Endothelial cell of umbilical vein (primary cell): ENCODE data around the gene ARHGAP22. TPM values are rescaled to one million over a fixed set of nuclear protein-coding genes. Genes with fewer than 3 reads are reported as not detected.

Experiments
- BruUV-seq: library from RNA; stranded (reverse); fragments of 400-500 nt; replicated peaks from 2 replicates; lab custom pipeline; 2021; lab: Mats Ljungman, UMichigan
- CTCF ChIA-PET: fragments of 300-600, 350-600 bp; sonication (Branson Sonifier 250); formaldehyde crosslinking; loops from one replicate; lab custom pipeline; 2021; ENCODE audit warnings: antibody characterized with exemption, inconsistent platforms; lab: Charles Lee
- POLR2A ChIA-PET: fragments of 300-600, 350-600 bp; sonication (Branson Sonifier 250); formaldehyde crosslinking; loops from one replicate; lab custom pipeline; 2021; ENCODE audit warnings: antibody characterized with exemption, inconsistent platforms; lab: Charles Lee
- DNase-seq: peaks from one replicate; pipeline ENCODE4 v3.0.0-alpha.2; 2011; ENCODE audit warnings: low read depth, low spot score
- FAIRE-seq: peaks from 2 replicates; lab custom pipeline; 2011; peaks lifted over from hg19 to GRCh38; lab: Jason Lieb, UNC
- H2AFZ ChIP-seq: 2 replicates; pipeline ENCODE4 v1.6.0; 2012; ENCODE audit warnings: low read depth, low read length, control low read depth, inconsistent platforms
- H3K27ac ChIP-seq: 2 replicates; pipeline ENCODE4 v1.5.1; 2011; ENCODE audit warnings: low read depth, mild to moderate bottlenecking, control low read depth, low read length, moderate library complexity; ENCODE audit not compliant: insufficient read depth
- H3K27me3 ChIP-seq, 2 experiments: 2 replicates each; pipeline versions ENCODE4 v1.6.0 to v1.6.1; 2011; ENCODE audit warnings: low read length in 2 of 2, mixed read lengths in 1 of 2; ENCODE audit not compliant: control insufficient read depth in 2 of 2, insufficient read depth in 2 of 2
- H3K36me3 ChIP-seq, 2 experiments: 2 replicates in 1 of 2; 3 replicates in 1 of 2; pipeline ENCODE4 v1.5.1; 2011; ENCODE audit warnings: low read length in 2 of 2, mild to moderate bottlenecking in 1 of 2, moderate library complexity in 1 of 2; ENCODE audit not compliant: control insufficient read depth in 2 of 2, insufficient read depth in 2 of 2; ENCODE audit errors: extremely low read depth in 1 of 2
- H3K4me1 ChIP-seq: 3 replicates; pipeline ENCODE4 v1.5.1; 2011; ENCODE audit warnings: mild to moderate bottlenecking, low read length; ENCODE audit not compliant: control insufficient read depth, insufficient read depth; ENCODE audit errors: extremely low read depth
- H3K4me2 ChIP-seq: 2 replicates; pipeline ENCODE4 v1.6.1; 2011; ENCODE audit warnings: low read length, control low read depth, mixed read lengths; ENCODE audit not compliant: insufficient read depth
- H3K4me3 ChIP-seq, 3 experiments: fragments of 200-600 bp in 1 of 3; sonication (generic), shearing (Covaris generic) in 1 of 3; replicated peaks in 1 of 3; 2 replicates each; pipeline ENCODE4 v1.5.1; 2011 to 2016; ENCODE audit warnings: control low read depth in 3 of 3, low read length in 3 of 3, mild to moderate bottlenecking in 2 of 3, inconsistent platforms in 1 of 3, low read depth in 1 of 3, moderate library complexity in 1 of 3; ENCODE audit not compliant: insufficient read depth in 1 of 3
- H3K79me2 ChIP-seq: 2 replicates; pipeline ENCODE4 v1.6.0; 2012; ENCODE audit warnings: low read length, inconsistent platforms; ENCODE audit not compliant: control insufficient read depth, insufficient read depth
- H3K9ac ChIP-seq: replicated peaks from 2 replicates; pipeline ENCODE3; 2011; ENCODE audit warnings: low read length, control low read depth; ENCODE audit not compliant: insufficient read depth; ENCODE audit errors: extremely low read depth
- H3K9me1 ChIP-seq: replicated peaks from 3 replicates; pipeline ENCODE4 v1.6.0; 2011; ENCODE audit warnings: mild to moderate bottlenecking, low read length; ENCODE audit not compliant: control insufficient read depth, insufficient read depth; ENCODE audit errors: extremely low read depth
- H3K9me3 ChIP-seq: replicated peaks from 2 replicates; pipeline ENCODE4 v1.5.1; 2012; ENCODE audit warnings: low read length, inconsistent platforms; ENCODE audit not compliant: control insufficient read depth, insufficient read depth
- H4K20me1 ChIP-seq: replicated peaks from 2 replicates; pipeline ENCODE3; 2011; ENCODE audit warnings: mild to moderate bottlenecking, low read length; ENCODE audit not compliant: control insufficient read depth, insufficient read depth; ENCODE audit errors: extremely low read depth
- CTCF ChIP-seq, 2 donors: IDR thresholded peaks; 1 replicate in 1 of 2; 2 replicates in 1 of 2; pipeline ENCODE4 v1.5.1; 2011; ENCODE audit warnings: low read length in 2 of 2, mild to moderate bottlenecking in 2 of 2, moderate library complexity in 2 of 2, control low read depth in 1 of 2, inconsistent platforms in 1 of 2, low read depth in 1 of 2; ENCODE audit not compliant: insufficient read depth in 1 of 2; ENCODE audit errors: extremely low read depth in 1 of 2
- EZH2 ChIP-seq: IDR thresholded peaks from 2 replicates; pipeline ENCODE4 v1.6.1; 2012; ENCODE audit warnings: borderline replicate concordance, low read depth, mild to moderate bottlenecking, moderate library complexity, low read length, inconsistent platforms; ENCODE audit not compliant: severe bottlenecking
- FOS ChIP-seq: IDR thresholded peaks from 2 replicates; pipeline ENCODE4 v1.6.1; 2011; ENCODE audit warnings: mild to moderate bottlenecking, low read length, moderate library complexity, borderline replicate concordance; ENCODE audit not compliant: insufficient read depth
- GATA2 ChIP-seq: IDR thresholded peaks from 2 replicates; pipeline ENCODE4 v1.7.0; 2011; ENCODE audit warnings: low read depth, mild to moderate bottlenecking, moderate library complexity, mixed read lengths, low read length; ENCODE audit not compliant: insufficient read length, insufficient read depth
- JUN ChIP-seq: IDR thresholded peaks from 2 replicates; pipeline ENCODE4 v1.6.1; 2011; ENCODE audit warnings: borderline replicate concordance, low read depth; ENCODE audit not compliant: insufficient read length, insufficient read depth
- MAX ChIP-seq: IDR thresholded peaks from 2 replicates; pipeline ENCODE4 v1.6.1; 2011; ENCODE audit not compliant: insufficient read depth, insufficient read length
- MYC ChIP-seq: IDR thresholded peaks from one replicate; pipeline ENCODE4 v1.6.1; 2011; ENCODE audit warnings: mild to moderate bottlenecking, low read depth, low read length
- POLR2A ChIP-seq: IDR thresholded peaks from 2 replicates; pipeline ENCODE4 v1.6.1; 2012; ENCODE audit warnings: low read depth, mild to moderate bottlenecking, control low read depth, low read length
- POLR2AphosphoS5 ChIP-seq: IDR thresholded peaks from 2 replicates; pipeline ENCODE4 v1.6.1; 2012; ENCODE audit warnings: low read depth, mild to moderate bottlenecking, control low read depth, low read length, moderate library complexity; ENCODE audit not compliant: insufficient read depth
- dilution Hi-C: fragments of 300-500 bp; cut with MboI; formaldehyde crosslinking; loops from one replicate; pipeline ENCODE4 v1.15.0; 2019; ENCODE audit warnings: low sequenced_read_pairs; ENCODE audit not compliant: extremely low pct_ligation_motif_present
- intact Hi-C: fragments of 100-400 bp; cut with micrococcal nuclease; formaldehyde crosslinking; loops from one replicate; pipeline ENCODE4 v1.10.0; 2022
- polyA plus RNA-seq, 4 experiments: library from polyadenylated mRNA; depleted of rRNA in 3 of 4; stranded (reverse) in 3 of 4; unstranded in 1 of 4; fragments of >200 nt; gene quantifications; 2 replicates each; pipeline versions ENCODE4 v1.2.1 to v1.2.3, GENCODE V29; 2011 to 2012; ENCODE audit warnings: missing spikeins in 1 of 4
- total RNA-seq: library from RNA; stranded (reverse); gene quantifications from 2 replicates; pipeline ENCODE4 v1.2.3, GENCODE V29; 2021

Gene ARHGAP22
- total and polyA plus RNA-seq, 2 donors (not counting 3 experiments of a cell fraction or from before 2014, with no cell fraction given), result 8.6 to 50.3 TPM

GRCh38 chr10:48473704-48474103, 131.2 kb downstream of the ARHGAP22 start:
- H3K79me2 ChIP-seq, result peaks cover 32% of the 10 kb centered on the region
- H4K20me1 ChIP-seq, result no peaks in the 10 kb centered on the region
- intact Hi-C loops, result no loop called here
- H3K36me3 ChIP-seq, result no peaks in the 10 kb centered on the region
- H3K27me3 ChIP-seq, result no peaks in the 10 kb centered on the region
- POLR2A ChIA-PET, result no interaction called here
- peaks cover 35% of the 10 kb centered on the region for H3K4me1 ChIP-seq
- H3K27ac ChIP-seq, result no peak overlapping the region
- no TSS peak for BruUV-seq
- no peak for DNase-seq
- no peak overlapping the region for H2AFZ ChIP-seq
- FAIRE-seq, result no peak
- CTCF ChIA-PET, result no interaction called here
- no peak overlapping the region for H3K9ac ChIP-seq
- no peak overlapping the region for H3K4me2 ChIP-seq
- dilution Hi-C loops, result no loop called here
- TF ChIP-seq GATA2, result no peak
- no peak for TF ChIP-seq CTCF (IDR thresholded peaks at IDR 0.05; ENCODE audit: extremely low read depth in 1 of 2, insufficient read depth in 1 of 2, low read depth in 1 of 2, low read length in 2 of 2)
- TF ChIP-seq FOS, result no peak
- TF ChIP-seq MAX, result no peak
- TF ChIP-seq JUN, result no peak
- TF ChIP-seq EZH2, result no peak
- no peak for TF ChIP-seq POLR2AphosphoS5
- TF ChIP-seq POLR2A, result no peak
- TF ChIP-seq MYC, result no peak
- H3K9me1 ChIP-seq, result no peaks in the 10 kb centered on the region
- H3K4me3 ChIP-seq, result no peak overlapping the region
- H3K9me3 ChIP-seq, result no peaks in the 10 kb centered on the region
